HCT116 (cell line): ENCODE data around the gene SLC51A. TPM values are rescaled to one million over a fixed set of nuclear protein-coding genes. Genes with fewer than 3 reads are reported as not detected.

Experiments used
- ATAC-seq: fragments of 200-7000 bp; cut with Tn5 transposase; 2 replicates; pipeline ENCODE4 v1.9.1; 2020; ENCODE audit warnings: mild to moderate bottlenecking, moderate library complexity
- BruUV-seq: library from RNA; stranded (reverse); fragments of 400-500 nt; replicated peaks from 2 replicates; lab custom pipeline; 2021; lab: Mats Ljungman, UMichigan
- CTCF ChIA-PET: fragments of 300-600 bp; sonication (Branson Sonifier 250); formaldehyde crosslinking; loops from one replicate; lab custom pipeline; 2021; ENCODE audit warnings: antibody characterized with exemption; lab: Charles Lee
- POLR2A ChIA-PET: fragments of 300-600, 350-600 bp; sonication (Branson Sonifier 250); formaldehyde crosslinking; loops from one replicate; lab custom pipeline; 2021; ENCODE audit warnings: antibody characterized with exemption; lab: Charles Lee
- RAD21 ChIA-PET, 2 experiments: fragments of 300-600 bp; sonication (Branson Sonifier 250); formaldehyde crosslinking; loops; one replicate each; lab custom pipeline; 2023; ENCODE audit warnings: low total read pairs in 2 of 2; ENCODE audit not compliant: uncharacterized antibody in 2 of 2, unreplicated experiment in 2 of 2, low non-redundant PET in 1 of 2; lab: Charles Lee
- DNase-seq: peaks from one replicate; pipeline ENCODE4 v3.0.0-alpha.2; 2010; ENCODE audit warnings: low read depth, low spot score
- H2AFZ ChIP-seq: fragments of 200-600 bp; shearing (Covaris generic), sonication (generic); 2 replicates; pipeline ENCODE4 v1.6.1; 2017; ENCODE audit warnings: low read depth, mixed run types, mixed read lengths, antibody characterized with exemption, low read length; ENCODE audit not compliant: poor library complexity, severe bottlenecking
- H3K27ac ChIP-seq: 2 replicates; pipeline ENCODE4 v1.5.1; 2012; ENCODE audit warnings: low read depth, low read length
- H3K27me3 ChIP-seq: fragments of 200-600 bp; sonication (generic); 2 replicates; pipeline ENCODE4 v1.6.1; 2016; ENCODE audit warnings: mixed run types, low read length, mixed read lengths; ENCODE audit not compliant: insufficient read depth
- H3K36me3 ChIP-seq, 2 experiments: fragments of 200-500 bp in 1 of 2; fragments of 200-600 bp in 1 of 2; sonication (Bioruptor generic) in 1 of 2; sonication (generic) in 1 of 2; 2 replicates each; pipeline versions ENCODE4 v1.5.1 to v1.6.1; 2014 to 2016; ENCODE audit warnings: low read length in 2 of 2, inconsistent platforms in 1 of 2, mixed read lengths in 1 of 2, mixed run types in 1 of 2; ENCODE audit not compliant: insufficient read depth in 2 of 2, control insufficient read depth in 1 of 2
- H3K4me1 ChIP-seq, 2 experiments: fragments of 200-600 bp in 1 of 2; sonication (generic) in 1 of 2; 2 replicates each; pipeline versions ENCODE4 v1.5.1 to v1.6.1; 2012 to 2017; ENCODE audit warnings: low read length in 2 of 2, inconsistent platforms in 1 of 2, mild to moderate bottlenecking in 1 of 2, mixed read lengths in 1 of 2, mixed run types in 1 of 2, moderate library complexity in 1 of 2; ENCODE audit not compliant: insufficient read depth in 2 of 2, control insufficient read depth in 1 of 2
- H3K4me2 ChIP-seq: fragments of 200-600 bp; sonication (generic); 2 replicates; pipeline ENCODE4 v1.6.1; 2017; ENCODE audit warnings: mixed run types, low read length, mixed read lengths
- H3K4me3 ChIP-seq, 2 experiments: fragments of 200-600 bp in 1 of 2; sonication (generic) in 1 of 2; replicated peaks in 1 of 2; 2 replicates each; pipeline ENCODE4 v1.5.1; 2011 to 2016; ENCODE audit warnings: low read length in 2 of 2, control low read depth in 1 of 2, low read depth in 1 of 2, mild to moderate bottlenecking in 1 of 2, mixed read lengths in 1 of 2, mixed run types in 1 of 2
- H3K79me2 ChIP-seq: fragments of 200-600 bp; sonication (generic); 2 replicates; pipeline ENCODE4 v1.6.1; 2017; ENCODE audit warnings: mild to moderate bottlenecking, mixed run types, low read length, moderate library complexity, mixed read lengths; ENCODE audit not compliant: insufficient read depth
- H3K9ac ChIP-seq: fragments of 200-600 bp; sonication (generic); 2 replicates; pipeline ENCODE4 v1.6.1; 2016; ENCODE audit warnings: low read length, mixed read lengths
- H3K9me2 ChIP-seq: fragments of 200-600 bp; sonication (generic), shearing (Covaris generic); 2 replicates; pipeline ENCODE4 v1.6.1; 2017; ENCODE audit warnings: mixed run types, mild to moderate bottlenecking, moderate library complexity; ENCODE audit not compliant: insufficient read depth
- H3K9me3 ChIP-seq, 2 experiments: fragments of 200-500 bp in 1 of 2; fragments of 200-600 bp in 1 of 2; sonication (Bioruptor generic) in 1 of 2; sonication (generic) in 1 of 2; 2 replicates each; pipeline ENCODE4 v1.6.1; 2014 to 2017; ENCODE audit warnings: low read length in 2 of 2, mixed read lengths in 2 of 2, inconsistent platforms in 1 of 2, low read depth in 1 of 2, mild to moderate bottlenecking in 1 of 2, mixed run types in 1 of 2, moderate library complexity in 1 of 2; ENCODE audit not compliant: control insufficient read depth in 1 of 2, insufficient read depth in 1 of 2
- H4K20me1 ChIP-seq: fragments of 200-600 bp; sonication (generic), shearing (Covaris generic); 2 replicates; pipeline ENCODE4 v1.6.1; 2017; ENCODE audit warnings: mixed run types, mild to moderate bottlenecking, moderate library complexity; ENCODE audit not compliant: insufficient read depth
- CEBPB ChIP-seq: IDR thresholded peaks from 2 replicates; pipeline ENCODE4 v1.6.1; 2012; ENCODE audit warnings: low read depth
- EGR1 ChIP-seq: IDR thresholded peaks from 2 replicates; pipeline ENCODE4 v1.6.1; 2012; ENCODE audit warnings: low read depth
- EZH2 ChIP-seq: fragments of 200-600 bp; sonication (generic); IDR thresholded peaks from 2 replicates; pipeline ENCODE4 v1.6.1; 2017; ENCODE audit warnings: antibody characterized with exemption, mixed run types
- JUND ChIP-seq: IDR thresholded peaks from 2 replicates; pipeline ENCODE4 v1.6.1; 2012
- SIN3A ChIP-seq: IDR thresholded peaks from 2 replicates; pipeline ENCODE4 v1.6.1; 2012; ENCODE audit warnings: low read depth
- SRF ChIP-seq: IDR thresholded peaks from 2 replicates; pipeline ENCODE4 v1.6.1; 2012; ENCODE audit warnings: low read depth
- YY1 ChIP-seq: IDR thresholded peaks from 2 replicates; pipeline ENCODE4 v1.6.1; 2011; ENCODE audit warnings: low read length, low read depth, moderate library complexity, mild to moderate bottlenecking; ENCODE audit not compliant: insufficient replicate concordance; ENCODE audit errors: extremely low read depth
- ZFX ChIP-seq: fragments of 450-650 bp; IDR thresholded peaks from 2 replicates; pipeline ENCODE4 v1.6.1; 2017
- ZNF274 ChIP-seq: fragments of 200-500 bp; sonication (Bioruptor generic); IDR thresholded peaks from 2 replicates; pipeline ENCODE4 v1.6.1; 2014; ENCODE audit warnings: mild to moderate bottlenecking, low read depth, low read length, inconsistent platforms
- intact Hi-C: fragments of 100-400 bp; cut with micrococcal nuclease; formaldehyde crosslinking; loops from 2 replicates; pipeline ENCODE4 v1.10.0; 2022
- total RNA-seq: library from RNA; stranded (reverse); gene quantifications from one replicate; pipeline ENCODE4 v1.2.1, GENCODE V29; 2021; ENCODE audit not compliant: unreplicated experiment

SLC51A gene
- total RNA-seq, 1 experiment from 2014 or later = not detected

GRCh38 chr3:196263819-196264218 is 47.5 kb downstream of the SLC51A start (continued):
- TF ChIP-seq SRF = no peak
- no peak for TF ChIP-seq EGR1
- no peak for TF ChIP-seq EZH2
- TF ChIP-seq SIN3A = no peak
- TF ChIP-seq ZNF274 = no peak
- no peak for TF ChIP-seq CEBPB
- TF ChIP-seq YY1 = no peak
- TF ChIP-seq, all 23 proteins: peak for 0

DNA sequence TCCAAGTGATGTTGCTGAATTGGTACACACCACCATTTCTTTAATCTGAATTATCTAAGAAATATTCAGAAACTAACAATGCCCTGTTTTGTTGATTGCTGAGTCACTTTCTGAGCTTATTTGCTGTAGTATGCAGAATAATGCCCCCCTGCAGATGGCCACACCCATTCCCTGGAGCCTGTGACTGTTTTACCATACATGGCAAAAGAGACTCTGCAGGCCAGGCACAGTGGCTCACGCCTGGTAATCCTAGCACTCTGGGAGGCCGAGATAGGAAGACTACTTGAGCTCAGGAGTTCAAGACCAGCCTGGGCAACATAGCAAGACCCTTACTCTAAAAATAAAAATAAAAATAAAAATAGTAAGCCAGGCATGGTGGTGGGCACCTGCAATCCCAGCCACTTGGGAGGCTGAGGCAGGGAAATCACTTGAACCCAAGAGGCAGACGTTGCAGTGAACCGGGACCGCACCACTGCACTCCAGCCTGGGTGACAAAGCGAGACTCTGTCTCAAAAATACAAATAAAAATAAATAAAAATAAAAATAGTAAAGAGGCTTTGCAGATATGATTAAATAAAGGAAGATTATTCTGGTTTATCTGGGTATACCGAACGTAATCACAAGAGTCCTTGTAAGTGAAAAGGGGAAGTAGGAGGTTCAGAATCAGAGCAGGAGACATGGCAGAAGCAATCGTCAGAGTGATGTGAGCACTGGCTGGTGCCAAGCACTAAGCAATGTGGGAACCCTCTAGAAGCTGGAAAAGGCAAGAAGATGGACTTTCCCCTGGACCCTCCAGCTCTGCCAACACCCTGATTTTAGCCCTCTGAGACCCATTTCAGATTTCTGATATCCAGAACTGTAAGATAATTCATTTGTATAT is 52.2 kb downstream of the SLC51A start:
- H3K4me3 ChIP-seq = no peak overlapping the region
- no TSS peak for BruUV-seq
- no peaks in the 10 kb centered on the region for H3K9me2 ChIP-seq
- intact Hi-C loops = no loop called here
- H3K27me3 ChIP-seq = no peaks in the 10 kb centered on the region
- ATAC-seq (peak; percentile 57), DNase-seq (no peak)
- H3K9ac ChIP-seq = no peak overlapping the region
- H3K4me1 ChIP-seq = peaks cover 3 to 28% of the 10 kb centered on the region in 2 experiments; a peak in 3 of 4 replicates
- 0 out of 2 replicates have a peak, but pooled peaks cover 5% of the 10 kb centered on the region for H4K20me1 ChIP-seq
- no peak overlapping the region for H2AFZ ChIP-seq
- H3K79me2 ChIP-seq = peaks cover 33% of the 10 kb centered on the region
- peaks cover 6% of the 10 kb centered on the region in 2 experiments; a peak in 3 of 4 replicates for H3K36me3 ChIP-seq
- H3K27ac ChIP-seq = no peak overlapping the region
- no peak overlapping the region for H3K4me2 ChIP-seq
- ChIA-PET CTCF (interaction anchor here (1.0 to 1.1 kb wide), 2 partner anchors 15 to 251 kb away, joined by 3 read pairs; no protein-coding TSS in a partner anchor), POLR2A (no interaction called here), RAD21 (no interaction called here)
- TF ChIP-seq SRF (peak; percentile 70; the same call in 1 of the 2 replicates), JUND (no peak), ZFX (no peak)
- H3K9me3 ChIP-seq = peaks cover 0 to 4% of the 10 kb centered on the region in 2 experiments; a peak in 1 of 4 replicates
